Heart right ventricle (tissue), 16 donors: ENCODE measurements around the gene SMYD4. TPM values are rescaled to one million over a fixed set of nuclear protein-coding genes. Genes with fewer than 3 reads are reported as not detected.

ENCODE experiments used
- ATAC-seq, 8 donors: fragments of 200-7000 bp; cut with Tn5 transposase; one replicate each; pipeline ENCODE4 v1.9.1; 2020; ENCODE audit warnings: mild to moderate bottlenecking in 8 of 8, moderate library complexity in 8 of 8, moderate number of reproducible peaks in 1 of 8
- DNase-seq, 2 donors: peaks; one replicate each; pipeline ENCODE4 v3.0.0-alpha.2; 2020
- H3K27ac ChIP-seq, 10 donors: fragments of 200-600 bp; sonication (generic) in 2 of 10; one replicate each; pipeline versions ENCODE4 v1.5.0 to v1.8.0; 2020 to 2022; ENCODE audit warnings: mild to moderate bottlenecking in 3 of 10
- H3K27me3 ChIP-seq, 7 donors: fragments of 200-600 bp; one replicate each; pipeline ENCODE4 v1.8.0; 2021 to 2022; ENCODE audit warnings: mild to moderate bottlenecking in 2 of 7
- H3K36me3 ChIP-seq, 9 donors: fragments of 200-600 bp; sonication (generic) in 1 of 9; one replicate each; pipeline versions ENCODE4 v1.5.0 to v1.8.0; 2020 to 2022; ENCODE audit warnings: mild to moderate bottlenecking in 2 of 9
- H3K4me1 ChIP-seq, 9 donors: fragments of 200-600 bp; sonication (generic) in 1 of 9; one replicate each; pipeline versions ENCODE4 v1.5.0 to v1.8.0; 2020 to 2022; ENCODE audit warnings: mild to moderate bottlenecking in 4 of 9
- H3K4me3 ChIP-seq, 10 donors: fragments of 200-600 bp; sonication (generic) in 2 of 10; one replicate each; pipeline versions ENCODE4 v1.5.0 to v1.8.0; 2020 to 2022; ENCODE audit warnings: mild to moderate bottlenecking in 7 of 10, moderate library complexity in 2 of 10
- H3K9me3 ChIP-seq, 11 donors: fragments of 200-600 bp in 10 of 11; sonication (generic) in 2 of 11; one replicate each; pipeline versions ENCODE4 v1.5.0 to v1.8.0; 2013 to 2022; ENCODE audit warnings: mild to moderate bottlenecking in 2 of 11, control low read depth in 1 of 11, moderate library complexity in 1 of 11
- WGBS, 2 donors: extraction: QIAGEN DNeasy Blood & Tissue Kit; methylation state at CpG; one replicate each; pipeline ENCODE4 v1.1.7; 2013; ENCODE audit warnings: inconsistent platforms in 1 of 2; 5-methylcytosine and 5-hydroxymethylcytosine counted together
- intact Hi-C, 10 donors: fragments of 100-400 bp; cut with DNase I; formaldehyde crosslinking; loops; one replicate each; pipeline versions ENCODE4 v1.11.1 to v1.14.2; 2022
- polyA plus RNA-seq, 2 donors: library from polyadenylated mRNA; stranded (reverse); fragments of 200-250 nt; gene quantifications; one replicate each; pipeline ENCODE4 v1.2.3, GENCODE V29; 2013
- total RNA-seq, 10 donors: library from RNA; stranded (reverse); fragmentation: NEBNext Ultra II Directional in 3 of 10; extraction: Animal tissue kit (Norgen Biotek cat#: 25700) in 3 of 10; gene quantifications; one replicate each; pipeline versions ENCODE4 v1.2.1 to v1.2.4, GENCODE V29; 2021 to 2023
- TF ChIP-seq, protein P1 (sequence below), 9 donors: fragments of 200-600 bp; sonication (generic) in 2 of 9; IDR thresholded peaks; one replicate each; pipeline versions ENCODE4 v1.5.0 to v1.8.0; 2021 to 2022; ENCODE audit warnings: antibody characterized with exemption in 9 of 9, mild to moderate bottlenecking in 5 of 9, moderate library complexity in 1 of 9
- donor health status: Arrhythmogenic right ventricular cardiomyopathy.
- donor health status: ischemic (EF 13 %, LVEDD 7.1; RV severe dilation, severe dysfunction).
- donor health status: healthy with polysubstance abuse.
- donor health status: DM: no; HTN: yes; CAD: no.
- donor health status: DM: no; HTN: no; CAD: no.
- donor health status: ischemic (EF 25% LVEDD 6.9; RV normal size, moderate dysfunction).
- donor health status: ischemic (EF 25% LVEDD 5.7; RV mildly dilated, moderate dysfunction).
- donor health status: healthy.
- donor health status: DM: yes; HTN: yes; CAD: no.
- donor health status: Ischemic cardiomyopathy.
- donor health status: ischemic (EF 35%, LVEDD 5.7; RV mildly dilated, moderate dysfunction).
- donor health status: nonischemic (EF 11% LVEDD 7.7; RV severe dilation, severe dysfunction).
- donor health status: DM: yes; HTN: yes; CAD: no.
- donor health status: PGD.
- donor health status: ischemic (EF 29% LVEDD 5.4; RV normal size, mild dysfunction).
- donor health status: nonischemic (EF 23%, LVEDD 6.1; RV moderate dilation, normal function).

SMYD4 gene
- total and polyA plus RNA-seq, 12 donors, result 4.6 to 13.5 (median 8.9) TPM

DNA sequence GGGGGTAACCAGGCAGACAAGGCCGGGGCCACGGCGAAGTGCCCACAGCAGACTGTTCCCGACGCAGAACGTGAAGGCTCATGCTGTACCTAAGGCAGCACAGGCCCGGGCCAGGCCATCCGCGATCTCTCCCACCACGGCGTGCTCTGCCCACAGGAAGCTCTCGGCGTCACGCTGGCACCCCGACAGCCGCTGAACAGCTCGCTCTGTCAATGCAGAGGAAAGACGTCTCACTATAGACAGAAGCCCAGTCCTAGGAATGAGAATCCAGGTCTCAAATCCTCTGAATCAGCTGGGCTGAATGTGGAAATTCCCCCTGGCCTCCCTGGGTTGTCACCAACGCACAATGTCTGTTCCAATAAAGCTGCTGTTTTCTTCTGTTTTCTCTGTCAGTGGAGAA is 46.4 kb downstream of the SMYD4 start:
- H3K4me1 ChIP-seq, result peaks cover 21 to 94% (median 61%) of the 10 kb centered on the region in 9 donors
- H3K27me3 ChIP-seq, result no peaks in the 10 kb centered on the region
- 70 to 81% methylated on average over 19 of the region's 19 CpGs for WGBS, 2 donors
- DNase-seq (peak in 1 of 2 donors; percentile 46), ATAC-seq (peak in 6 of 8 donors; percentile 1 to 6 (median 4))
- peak overlapping the region; percentile 89 to 95 (median 93) for H3K27ac ChIP-seq
- H3K36me3 ChIP-seq, result peaks cover 0 to 58% (median 9%) of the 10 kb centered on the region in 9 donors
- TF ChIP-seq, protein P1, sequence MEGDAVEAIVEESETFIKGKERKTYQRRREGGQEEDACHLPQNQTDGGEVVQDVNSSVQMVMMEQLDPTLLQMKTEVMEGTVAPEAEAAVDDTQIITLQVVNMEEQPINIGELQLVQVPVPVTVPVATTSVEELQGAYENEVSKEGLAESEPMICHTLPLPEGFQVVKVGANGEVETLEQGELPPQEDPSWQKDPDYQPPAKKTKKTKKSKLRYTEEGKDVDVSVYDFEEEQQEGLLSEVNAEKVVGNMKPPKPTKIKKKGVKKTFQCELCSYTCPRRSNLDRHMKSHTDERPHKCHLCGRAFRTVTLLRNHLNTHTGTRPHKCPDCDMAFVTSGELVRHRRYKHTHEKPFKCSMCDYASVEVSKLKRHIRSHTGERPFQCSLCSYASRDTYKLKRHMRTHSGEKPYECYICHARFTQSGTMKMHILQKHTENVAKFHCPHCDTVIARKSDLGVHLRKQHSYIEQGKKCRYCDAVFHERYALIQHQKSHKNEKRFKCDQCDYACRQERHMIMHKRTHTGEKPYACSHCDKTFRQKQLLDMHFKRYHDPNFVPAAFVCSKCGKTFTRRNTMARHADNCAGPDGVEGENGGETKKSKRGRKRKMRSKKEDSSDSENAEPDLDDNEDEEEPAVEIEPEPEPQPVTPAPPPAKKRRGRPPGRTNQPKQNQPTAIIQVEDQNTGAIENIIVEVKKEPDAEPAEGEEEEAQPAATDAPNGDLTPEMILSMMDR (IDR thresholded peaks at IDR 0.05), result no peak
- H3K4me3 ChIP-seq, result peak overlapping the region in 8 of 10 donors; percentile 2 to 27 (median 14)
- H3K9me3 ChIP-seq, result no peaks in the 10 kb centered on the region
- intact Hi-C loops, result loop anchor here in 8 of 10 donors (2.0 to 10.0 kb wide), 11 partner anchors 56 to 208 kb away; partner anchors contain the start of genes WDR81 (in 2 of the 8), PRPF8 (in 1 of the 8) and TLCD2 (in 1 of the 8)

- peaks cover 16 to 83% (median 57%) of the 10 kb centered on the region in 9 donors for H3K4me1 ChIP-seq
- WGBS, 2 donors, result 57 to 64% methylated on average over 6 of the region's 6 CpGs
- no peaks in the 10 kb centered on the region for H3K27me3 ChIP-seq
- ATAC-seq, result no peak
- intact Hi-C loops, result loop anchor here in 8 of 10 donors (2.0 to 10.0 kb wide), 11 partner anchors 55 to 207 kb away; partner anchors contain the start of genes WDR81 (in 2 of the 8), PRPF8 (in 1 of the 8) and TLCD2 (in 1 of the 8)
- TF ChIP-seq, protein P1 (IDR thresholded peaks at IDR 0.05), result no peak
- DNase-seq, result no peak
- no peaks in the 10 kb centered on the region for H3K9me3 ChIP-seq
- peak overlapping the region; percentile 89 to 95 (median 93) for H3K27ac ChIP-seq
- H3K4me3 ChIP-seq, result peak overlapping the region in 3 of 10 donors; percentile 2 to 18 (median 17)
- peaks cover 0 to 69% (median 15%) of the 10 kb centered on the region in 9 donors for H3K36me3 ChIP-seq
These were observed 47.5 kb downstream of the SMYD4 start for GRCh38 chr17:1782171-1782567.

- WGBS, 2 donors, result 49 to 54% methylated on average over 8 of the region's 8 CpGs
- peaks cover 6 to 63% (median 39%) of the 10 kb centered on the region in 9 donors for H3K4me1 ChIP-seq
These were observed 50.1 kb downstream of the SMYD4 start for GRCh38 chr17:1779571-1780131.

GRCh38 chr17:1776857-1777256 is 52.8 kb downstream of the SMYD4 start:
- WGBS, 2 donors, result 94 to 97% methylated on average over 7 of the region's 7 CpGs
- peaks cover 0 to 82% (median 22%) of the 10 kb centered on the region in 9 donors for H3K36me3 ChIP-seq
- TF ChIP-seq, protein P1 (IDR thresholded peaks at IDR 0.05), result no peak
- intact Hi-C loops, result no loop called here
- H3K27ac ChIP-seq, result no peak overlapping the region
- no peaks in the 10 kb centered on the region for H3K27me3 ChIP-seq
- H3K4me1 ChIP-seq, result peaks cover 0 to 50% (median 26%) of the 10 kb centered on the region in 9 donors
- ATAC-seq, result no peak
- H3K9me3 ChIP-seq, result no peaks in the 10 kb centered on the region
- DNase-seq, result no peak
- H3K4me3 ChIP-seq, result no peak overlapping the region

More at GRCh38 chr17:1779571-1780131, 50.1 kb downstream of the SMYD4 start:
- no peak overlapping the region for H3K4me3 ChIP-seq
- TF ChIP-seq, protein P1 (IDR thresholded peaks at IDR 0.05), result no peak
- ATAC-seq, result peak in 7 of 8 donors; percentile 12 to 47 (median 30)
- H3K27ac ChIP-seq, result peak overlapping the region; percentile 65 to 95 (median 86)
- H3K27me3 ChIP-seq, result no peaks in the 10 kb centered on the region
- H3K9me3 ChIP-seq, result no peaks in the 10 kb centered on the region
- intact Hi-C loops, result loop anchor here in 8 of 10 donors (5.0 to 10.0 kb wide), 7 partner anchors 52 to 205 kb away; partner anchors contain the start of genes PRPF8 (in 1 of the 8), TLCD2 (in 1 of the 8) and WDR81 (in 1 of the 8)
- peak; percentile 58 to 85 for DNase-seq
- H3K36me3 ChIP-seq, result peaks cover 0 to 86% (median 22%) of the 10 kb centered on the region in 9 donors
